K562 (cell line): ENCODE measurements around the gene RTL10. TPM values are rescaled to one million over a fixed set of nuclear protein-coding genes. Genes with fewer than 3 reads are reported as not detected.
A peak's percentile ranks its signal among the peaks of the same experiment; 100 is the strongest.

Source experiments
- BCOR ChIP-seq: fragments of 450-650 bp; IDR thresholded peaks from 2 replicates; pipeline ENCODE4 v1.6.1; 2016
- FOXK2 ChIP-seq, 2 experiments: fragments of 450-650 bp; IDR thresholded peaks in 1 of 2; conservative IDR thresholded peaks in 1 of 2; 2 replicates each; pipeline ENCODE4 v1.6.1; 2016; ENCODE audit warnings: low read depth in 2 of 2, mild to moderate bottlenecking in 1 of 2
- HDAC8 ChIP-seq: fragments of 450-650 bp; IDR thresholded peaks from 2 replicates; pipeline ENCODE4 v1.6.1; 2016; ENCODE audit warnings: mild to moderate bottlenecking, missing genetic modification characterization, moderate library complexity, missing compliant biosample characterization
- HLTF ChIP-seq: fragments of 450-650 bp; IDR thresholded peaks from 2 replicates; pipeline ENCODE4 v1.6.1; 2016
- MAZ ChIP-seq, 2 experiments: fragments of 450-650 bp in 1 of 2; sonication (generic) in 1 of 2; formaldehyde crosslinking; IDR thresholded peaks in 1 of 2; conservative IDR thresholded peaks in 1 of 2; 2 replicates each; pipeline versions ENCODE4 v1.4.0 to v1.5.0; 2020; ENCODE audit warnings: mild to moderate bottlenecking in 1 of 2, missing genetic modification reagents in 1 of 2
- MTA2 ChIP-seq: fragments of 450-650 bp; IDR thresholded peaks from 2 replicates; pipeline ENCODE4 v1.6.1; 2016; ENCODE audit warnings: low read depth
- NFRKB ChIP-seq: fragments of 450-650 bp; IDR thresholded peaks from 2 replicates; pipeline ENCODE4 v1.6.1; 2016; ENCODE audit warnings: low read depth
- SOX6 ChIP-seq: fragments of 450-650 bp; IDR thresholded peaks from 2 replicates; pipeline ENCODE4 v1.6.1; 2014; ENCODE audit warnings: mild to moderate bottlenecking
- SRF ChIP-seq, 2 experiments: fragments of 250-450, 450-650 bp in 1 of 2; sonication (Bioruptor Pico) in 1 of 2; sonication (generic) in 1 of 2; formaldehyde crosslinking; IDR thresholded peaks; 2 replicates each; pipeline versions ENCODE4 v1.5.0 to v1.5.1; 2020 to 2022; ENCODE audit warnings: mild to moderate bottlenecking in 1 of 2, missing genetic modification reagents in 1 of 2
- YBX1 ChIP-seq: fragments of 450-650 bp; IDR thresholded peaks from 2 replicates; pipeline ENCODE4 v1.7.1; 2016; ENCODE audit warnings: mild to moderate bottlenecking
- ZC3H8 ChIP-seq: fragments of 450-650 bp; IDR thresholded peaks from 2 replicates; pipeline ENCODE4 v1.6.1; 2017
- ZNF57 ChIP-seq: fragments of 450-650 bp; formaldehyde crosslinking; IDR thresholded peaks from 2 replicates; pipeline ENCODE4 v1.4.0; 2020; ENCODE audit warnings: mild to moderate bottlenecking, moderate library complexity
- ZNF583 ChIP-seq: fragments of 250-450 bp; sonication (Bioruptor Pico); IDR thresholded peaks from 2 replicates; pipeline ENCODE4 v1.4.0; 2020
- polyA plus RNA-seq, 8 experiments: library from polyadenylated mRNA; depleted of rRNA in 4 of 8; stranded (reverse) in 5 of 8; unstranded in 3 of 8; fragments of >200 nt; fragmentation: Nextera tagmentation in 2 of 8; fragmentation: Illumina TruSeq in 1 of 8; extraction: Ambion mirVana in 2 of 8; extraction: Trizol in 1 of 8; gene quantifications; 2 replicates each; pipeline versions ENCODE4 v1.2.1 to v1.2.3, GENCODE V29; 2011 to 2014; ENCODE audit warnings: inconsistent platforms in 1 of 8, missing spikeins in 1 of 8
- total RNA-seq, 7 experiments: library from RNA; depleted of rRNA in 6 of 7; stranded (reverse); fragments of >200 nt in 6 of 7; fragmentation: Illumina TruSeq in 2 of 7; extraction: Trizol in 2 of 7; gene quantifications; 2 replicates each; pipeline versions ENCODE4 v1.2.1 to v1.2.3, GENCODE V29; 2011 to 2021; ENCODE audit warnings: low replicate concordance in 1 of 7
- TF ChIP-seq, protein P1 (sequence below), 2 experiments: fragments of 450-650 bp in 1 of 2; sonication (generic) in 1 of 2; formaldehyde crosslinking in 1 of 2; IDR thresholded peaks; 2 replicates each; pipeline versions ENCODE4 v1.7.1 to v1.9.0; 2016 to 2022; ENCODE audit warnings: inconsistent platforms in 1 of 2, mild to moderate bottlenecking in 1 of 2, missing genetic modification reagents in 1 of 2
- TF ChIP-seq, protein P2 (sequence below), 2 experiments: IDR thresholded peaks in 1 of 2; conservative IDR thresholded peaks in 1 of 2; 2 replicates each; pipeline ENCODE4 v1.6.1; 2016; ENCODE audit warnings: low read depth in 2 of 2, mild to moderate bottlenecking in 1 of 2, missing compliant biosample characterization in 1 of 2, missing genetic modification characterization in 1 of 2, moderate library complexity in 1 of 2

The RTL10 gene
- total and polyA plus RNA-seq, 9 of the 15 experiments (the other 6 are each of a cell fraction or from before 2014, with no cell fraction given): 19.8 to 75.5 (median 32.5) TPM

DNA sequence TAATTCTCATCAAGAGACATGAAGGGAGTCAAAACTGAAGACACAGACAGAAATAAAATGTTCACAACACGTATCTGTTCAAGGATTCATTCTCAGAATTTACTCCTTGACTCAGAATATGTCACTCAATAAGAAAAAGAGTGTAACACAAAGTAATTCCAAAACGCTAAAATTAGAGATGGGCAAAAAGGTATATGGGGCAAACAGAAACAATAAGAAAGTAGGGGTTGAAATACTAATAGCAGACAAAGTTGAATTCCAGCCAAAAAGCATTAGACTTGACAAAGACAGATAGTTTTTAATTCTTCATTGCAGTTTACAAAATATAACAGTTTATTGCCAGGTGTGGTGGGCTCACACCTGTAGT lies 26.7 kb downstream of the RTL10 start (continued):
- TF ChIP-seq, protein P1, sequence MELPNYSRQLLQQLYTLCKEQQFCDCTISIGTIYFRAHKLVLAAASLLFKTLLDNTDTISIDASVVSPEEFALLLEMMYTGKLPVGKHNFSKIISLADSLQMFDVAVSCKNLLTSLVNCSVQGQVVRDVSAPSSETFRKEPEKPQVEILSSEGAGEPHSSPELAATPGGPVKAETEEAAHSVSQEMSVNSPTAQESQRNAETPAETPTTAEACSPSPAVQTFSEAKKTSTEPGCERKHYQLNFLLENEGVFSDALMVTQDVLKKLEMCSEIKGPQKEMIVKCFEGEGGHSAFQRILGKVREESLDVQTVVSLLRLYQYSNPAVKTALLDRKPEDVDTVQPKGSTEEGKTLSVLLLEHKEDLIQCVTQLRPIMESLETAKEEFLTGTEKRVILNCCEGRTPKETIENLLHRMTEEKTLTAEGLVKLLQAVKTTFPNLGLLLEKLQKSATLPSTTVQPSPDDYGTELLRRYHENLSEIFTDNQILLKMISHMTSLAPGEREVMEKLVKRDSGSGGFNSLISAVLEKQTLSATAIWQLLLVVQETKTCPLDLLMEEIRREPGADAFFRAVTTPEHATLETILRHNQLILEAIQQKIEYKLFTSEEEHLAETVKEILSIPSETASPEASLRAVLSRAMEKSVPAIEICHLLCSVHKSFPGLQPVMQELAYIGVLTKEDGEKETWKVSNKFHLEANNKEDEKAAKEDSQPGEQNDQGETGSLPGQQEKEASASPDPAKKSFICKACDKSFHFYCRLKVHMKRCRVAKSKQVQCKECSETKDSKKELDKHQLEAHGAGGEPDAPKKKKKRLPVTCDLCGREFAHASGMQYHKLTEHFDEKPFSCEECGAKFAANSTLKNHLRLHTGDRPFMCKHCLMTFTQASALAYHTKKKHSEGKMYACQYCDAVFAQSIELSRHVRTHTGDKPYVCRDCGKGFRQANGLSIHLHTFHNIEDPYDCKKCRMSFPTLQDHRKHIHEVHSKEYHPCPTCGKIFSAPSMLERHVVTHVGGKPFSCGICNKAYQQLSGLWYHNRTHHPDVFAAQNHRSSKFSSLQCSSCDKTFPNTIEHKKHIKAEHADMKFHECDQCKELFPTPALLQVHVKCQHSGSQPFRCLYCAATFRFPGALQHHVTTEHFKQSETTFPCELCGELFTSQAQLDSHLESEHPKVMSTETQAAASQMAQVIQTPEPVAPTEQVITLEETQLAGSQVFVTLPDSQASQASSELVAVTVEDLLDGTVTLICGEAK (IDR thresholded peaks at IDR 0.05): peak; percentile 19; the same call in 1 of the 2 replicates
- TF ChIP-seq, protein P1 (CRISPR knock-in tag; IDR thresholded peaks at IDR 0.05): no peak
- TF ChIP-seq SOX6: no peak
- TF ChIP-seq, protein P2, sequence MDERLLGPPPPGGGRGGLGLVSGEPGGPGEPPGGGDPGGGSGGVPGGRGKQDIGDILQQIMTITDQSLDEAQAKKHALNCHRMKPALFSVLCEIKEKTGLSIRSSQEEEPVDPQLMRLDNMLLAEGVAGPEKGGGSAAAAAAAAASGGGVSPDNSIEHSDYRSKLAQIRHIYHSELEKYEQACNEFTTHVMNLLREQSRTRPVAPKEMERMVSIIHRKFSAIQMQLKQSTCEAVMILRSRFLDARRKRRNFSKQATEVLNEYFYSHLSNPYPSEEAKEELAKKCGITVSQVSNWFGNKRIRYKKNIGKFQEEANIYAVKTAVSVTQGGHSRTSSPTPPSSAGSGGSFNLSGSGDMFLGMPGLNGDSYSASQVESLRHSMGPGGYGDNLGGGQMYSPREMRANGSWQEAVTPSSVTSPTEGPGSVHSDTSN (CRISPR knock-in tag; IDR thresholded peaks at IDR 0.05; ENCODE audit: low read depth): no peak
- TF ChIP-seq, protein P2 (tag; conservative IDR thresholded peaks at IDR 0.05; ENCODE audit: low read depth): peak; percentile 80
- TF ChIP-seq HDAC8 (tag): no peak
- TF ChIP-seq ZNF583: no peak
- no peak for TF ChIP-seq BCOR
- peak; percentile 20; the same call in 1 of the 2 replicates for TF ChIP-seq ZC3H8
- TF ChIP-seq MTA2: peak; percentile 19; the same call in 1 of the 2 replicates
- peak; percentile 14; the same call in 1 of the 2 replicates for TF ChIP-seq HLTF
- TF ChIP-seq FOXK2 (conservative IDR thresholded peaks at IDR 0.05 in 1 of 2, IDR thresholded peaks at IDR 0.05 in 1 of 2; ENCODE audit: low read depth in 2 of 2): peak in 1 of 2 experiments; percentile 4; a peak in 1 of 4 replicates
- TF ChIP-seq NFRKB: no peak
- TF ChIP-seq SRF (CRISPR knock-in tag; IDR thresholded peaks at IDR 0.05): 0 out of 4 replicates have a peak, but pooled peaks of 1 of the 2 experiments have one; percentile 17
- peak in 1 of 2 experiments; percentile 40; a peak in 1 of 4 replicates for TF ChIP-seq MAZ (CRISPR knock-in tag; conservative IDR thresholded peaks at IDR 0.05 in 1 of 2, IDR thresholded peaks at IDR 0.05 in 1 of 2)
- TF ChIP-seq YBX1: 0 out of 2 replicates have a peak, but pooled peaks have one; percentile 52
- TF ChIP-seq ZNF57 (CRISPR knock-in tag): no peak
